T-cell (primary cell): ENCODE results near the gene TM9SF2. TPM values are rescaled to one million over a fixed set of nuclear protein-coding genes. Genes with fewer than 3 reads are reported as not detected.

Source experiments
- ATAC-seq, 4 experiments: fragments of 200-7000 bp in 3 of 4; fragments of 150-1000 bp in 1 of 4; cut with Tn5 transposase; replicated peaks in 1 of 4; 1 replicate in 3 of 4; 2 replicates in 1 of 4; pipeline ENCODE4 v1.10.0; 2021; ENCODE audit warnings: moderate library complexity in 3 of 4, mild to moderate bottlenecking in 2 of 4, moderate number of reproducible peaks in 1 of 4
- CTCF ChIA-PET, 2 donors: fragments of 300-600 bp; sonication (Branson Sonifier 250); formaldehyde crosslinking; loops; one replicate each; lab custom pipeline; 2022; ENCODE audit warnings: antibody characterized with exemption in 2 of 2; lab: Charles Lee
- POLR2A ChIA-PET, 2 donors: fragments of 300-600 bp; sonication (Branson Sonifier 250); formaldehyde crosslinking; loops; one replicate each; lab custom pipeline; 2022; ENCODE audit warnings: antibody characterized with exemption in 2 of 2; lab: Charles Lee
- DNase-seq, 35 experiments: peaks; one replicate each; pipeline versions ENCODE4 v3.0.0 to v3.0.0-alpha.2; 2013 to 2023
- H3K27ac ChIP-seq: one replicate; pipeline ENCODE4 v1.5.1; 2013; ENCODE audit warnings: low read length
- H3K27me3 ChIP-seq, 2 experiments: replicated peaks in 1 of 2; 1 replicate in 1 of 2; 2 replicates in 1 of 2; pipeline versions ENCODE4 v1.6.1 to v1.7.0; 2013; ENCODE audit warnings: low read length in 1 of 2, mixed read lengths in 1 of 2; ENCODE audit not compliant: control insufficient read depth in 2 of 2, insufficient read depth in 2 of 2; ENCODE audit errors: extremely low read depth in 1 of 2
- H3K36me3 ChIP-seq, 2 donors: 1 replicate in 1 of 2; 2 replicates in 1 of 2; pipeline versions ENCODE4 v1.6.1 to v1.7.0; 2013; ENCODE audit warnings: low read length in 1 of 2; ENCODE audit not compliant: control insufficient read depth in 2 of 2, insufficient read depth in 1 of 2; ENCODE audit errors: extremely low read depth in 1 of 2
- H3K4me1 ChIP-seq, 2 experiments: 1 replicate in 1 of 2; 2 replicates in 1 of 2; pipeline versions ENCODE4 v1.6.1 to v1.7.0; 2013; ENCODE audit warnings: low read length in 2 of 2, mixed read lengths in 1 of 2; ENCODE audit not compliant: insufficient read depth in 2 of 2, control insufficient read depth in 1 of 2; ENCODE audit errors: extremely low read depth in 1 of 2
- H3K4me3 ChIP-seq, 2 donors: 1 replicate in 1 of 2; 2 replicates in 1 of 2; pipeline versions ENCODE4 v1.5.1 to v1.7.0; 2013; ENCODE audit warnings: mild to moderate bottlenecking in 2 of 2, low read length in 1 of 2, moderate library complexity in 1 of 2; ENCODE audit not compliant: control insufficient read depth in 1 of 2; ENCODE audit errors: extremely low read depth in 1 of 2
- H3K9me3 ChIP-seq: 2 replicates; pipeline ENCODE4 v1.7.0; 2013
- H3K27ac Mint-ChIP-seq, 2 donors: one replicate each; pipeline ENCODE4 v1.8.0; 2020 to 2021; ENCODE audit warnings: mild to moderate bottlenecking in 2 of 2, mixed read lengths in 2 of 2
- H3K27me3 Mint-ChIP-seq, 2 donors: one replicate each; pipeline ENCODE4 v1.8.0; 2021 to 2022; ENCODE audit warnings: mixed read lengths in 2 of 2
- H3K36me3 Mint-ChIP-seq: one replicate; pipeline ENCODE4 v1.8.0; 2021; ENCODE audit warnings: mixed read lengths
- H3K4me1 Mint-ChIP-seq, 3 donors: one replicate each; pipeline ENCODE4 v1.8.0; 2020 to 2022; ENCODE audit warnings: mixed read lengths in 3 of 3, mild to moderate bottlenecking in 1 of 3
- H3K4me3 Mint-ChIP-seq, 3 donors: one replicate each; pipeline ENCODE4 v1.8.0; 2020 to 2022; ENCODE audit warnings: mild to moderate bottlenecking in 3 of 3, mixed read lengths in 3 of 3, moderate library complexity in 3 of 3
- H3K9me3 Mint-ChIP-seq, 3 donors: one replicate each; pipeline ENCODE4 v1.8.0; 2020 to 2022; ENCODE audit warnings: mixed read lengths in 3 of 3
- WGBS: methylation state at CpG from one replicate; pipeline ENCODE4 v1.1.5; 2013; ENCODE audit warnings: missing lambda C conversion rate; ENCODE audit not compliant: insufficient coverage; 5-methylcytosine and 5-hydroxymethylcytosine counted together
- total RNA-seq, 35 experiments: library from RNA in 6 of 35; stranded (reverse) in 6 of 35; fragments of 120-200 nt in 1 of 35; gene quantifications; one replicate each; pipeline versions ENCODE4 v1.2.1 to v1.2.4 and lab custom pipeline; 2013 to 2026

The TM9SF2 gene
- total RNA-seq, 5 donors from 2014 or later (not counting 1 experiment from before 2014, with no cell fraction given), result 43.2 to 54.0 (median 48.8) TPM

DNA sequence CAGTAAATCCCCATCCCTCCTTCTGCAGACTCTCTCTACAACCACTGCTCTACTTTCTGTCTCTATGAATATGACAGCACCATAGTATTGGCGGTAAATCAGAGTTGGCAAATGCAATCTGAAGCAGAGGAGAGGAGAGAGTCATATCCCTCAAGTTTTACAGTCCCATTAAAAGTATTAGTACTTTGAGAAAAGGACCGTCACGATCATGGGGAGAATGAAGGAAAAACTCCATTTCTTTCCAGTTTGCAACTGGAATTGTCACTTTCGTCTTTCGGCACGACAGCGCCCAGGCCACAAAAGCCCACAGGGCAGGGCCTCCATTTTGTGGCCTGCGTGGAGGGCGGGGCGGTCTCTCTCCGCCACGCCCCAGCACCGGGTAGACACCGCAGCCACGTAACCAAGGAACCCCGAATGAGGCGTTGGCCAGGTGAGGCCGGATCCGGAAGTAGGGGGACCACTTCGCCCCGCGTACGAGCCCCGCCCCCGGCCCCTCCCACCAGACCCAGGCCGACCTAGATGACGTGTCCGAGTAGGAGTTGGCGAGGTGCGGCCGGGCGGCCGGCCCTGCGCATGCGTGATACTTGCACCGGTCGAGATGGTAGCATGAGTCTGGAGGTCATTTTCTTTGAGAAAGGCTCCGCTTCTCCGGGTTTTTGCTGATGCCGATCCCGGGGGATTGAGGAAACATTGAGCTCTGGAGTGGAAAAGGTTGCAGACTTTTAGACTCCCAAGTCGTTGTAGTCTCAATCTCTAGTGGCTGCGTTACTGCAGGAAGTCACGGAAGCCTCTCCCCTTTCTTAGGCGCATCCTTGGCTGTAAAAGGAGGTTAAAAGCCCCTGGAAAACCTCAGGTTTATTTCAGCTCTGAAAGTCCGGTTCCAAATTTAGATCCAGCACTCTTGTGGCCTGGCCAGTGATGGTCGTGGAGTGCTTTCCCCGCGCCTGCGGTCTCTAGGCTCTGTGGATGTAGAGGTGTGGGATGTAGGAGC, 2.8 kb upstream of the TM9SF2 start:
- Mint-ChIP-seq H3K4me3 (peak overlapping the region; percentile 82 to 98 (median 91)), H3K9me3 (peaks cover 0 to 3% (median 0%) of the 10 kb centered on the region in 3 donors), H3K4me1 (peaks cover 74 to 89% (median 84%) of the 10 kb centered on the region in 3 donors), H3K36me3 (peaks cover 4% of the 10 kb centered on the region), H3K27me3 (no peaks in the 10 kb centered on the region), H3K27ac (peak overlapping the region; percentile 98 to 99)
- peaks cover 44 to 64% of the 10 kb centered on the region in 2 experiments for H3K4me1 ChIP-seq
- no peaks in the 10 kb centered on the region for H3K9me3 ChIP-seq
- DNase-seq (peak; percentile 87 to 97 (median 94)), ATAC-seq (peak; percentile 70 to 76 (median 73))
- CTCF ChIA-PET, result interaction anchor here in 1 of 2 donors (0.6 kb wide), 1 partner anchor 93 kb away, joined by 4 read pairs; no protein-coding TSS in a partner anchor
- peak overlapping the region; percentile 59 to 62 for H3K4me3 ChIP-seq
- POLR2A ChIA-PET, result interaction anchor here in 1 of 2 donors (0.7 kb wide), 1 partner anchor 132 kb away, joined by 4 read pairs; no protein-coding TSS in a partner anchor
- peak overlapping the region; percentile 93 for H3K27ac ChIP-seq
- H3K27me3 ChIP-seq, result no peaks in the 10 kb centered on the region
- no peaks in the 10 kb centered on the region for H3K36me3 ChIP-seq
- WGBS, result 3% methylated on average over 46 of the region's 50 CpGs

DNA sequence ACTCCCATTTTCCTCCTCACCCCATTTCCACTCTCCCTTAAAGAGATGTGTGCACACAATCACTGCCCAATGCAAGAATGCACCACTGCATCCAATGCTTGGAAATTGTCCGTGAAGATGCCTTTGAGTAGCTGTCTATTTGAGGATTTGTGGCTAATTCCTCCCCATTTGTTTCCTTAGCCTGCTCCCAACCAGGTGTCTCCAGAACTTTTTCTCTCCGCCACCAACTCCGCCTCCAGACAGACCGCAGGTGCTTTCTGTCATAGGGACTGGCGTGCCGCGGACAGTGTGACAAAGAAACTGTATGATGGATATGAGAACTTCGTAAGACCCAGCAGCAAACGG, 461 bp upstream of the TM9SF2 start:
- peak overlapping the region; percentile 86 for H3K27ac ChIP-seq
- peak overlapping the region; percentile 94 to 96 for H3K4me3 ChIP-seq
- H3K27me3 Mint-ChIP-seq, result no peaks in the 10 kb centered on the region
- H3K27ac Mint-ChIP-seq, result peak overlapping the region; percentile 95 to 96
- ChIA-PET POLR2A (interaction anchor here (0.6 to 0.7 kb wide), 2 partner anchors 144 to 182 kb away, joined by 3 to 5 read pairs; no protein-coding TSS in a partner anchor), CTCF (interaction anchor here (1.1 to 3.0 kb wide), 3 partner anchors 64 to 235 kb away, joined by 3 to 17 read pairs (median 3); no protein-coding TSS in a partner anchor)
- H3K4me3 Mint-ChIP-seq, result peak overlapping the region; percentile 96 to 98 (median 96)
- H3K4me1 ChIP-seq, result peaks cover 62 to 65% of the 10 kb centered on the region in 2 experiments
- H3K4me1 Mint-ChIP-seq, result peaks cover 78 to 89% (median 85%) of the 10 kb centered on the region in 3 donors
- ATAC-seq, result peak in 1 of 4 experiments; percentile 9
- no peaks in the 10 kb centered on the region for H3K36me3 Mint-ChIP-seq
- WGBS, result 0% methylated on average over 5 of the region's 9 CpGs
- peaks cover 0 to 3% (median 0%) of the 10 kb centered on the region in 3 donors for H3K9me3 Mint-ChIP-seq
- H3K27me3 ChIP-seq, result no peaks in the 10 kb centered on the region
- DNase-seq, result no peak
- H3K36me3 ChIP-seq, result no peaks in the 10 kb centered on the region
- H3K9me3 ChIP-seq, result no peaks in the 10 kb centered on the region

DNA sequence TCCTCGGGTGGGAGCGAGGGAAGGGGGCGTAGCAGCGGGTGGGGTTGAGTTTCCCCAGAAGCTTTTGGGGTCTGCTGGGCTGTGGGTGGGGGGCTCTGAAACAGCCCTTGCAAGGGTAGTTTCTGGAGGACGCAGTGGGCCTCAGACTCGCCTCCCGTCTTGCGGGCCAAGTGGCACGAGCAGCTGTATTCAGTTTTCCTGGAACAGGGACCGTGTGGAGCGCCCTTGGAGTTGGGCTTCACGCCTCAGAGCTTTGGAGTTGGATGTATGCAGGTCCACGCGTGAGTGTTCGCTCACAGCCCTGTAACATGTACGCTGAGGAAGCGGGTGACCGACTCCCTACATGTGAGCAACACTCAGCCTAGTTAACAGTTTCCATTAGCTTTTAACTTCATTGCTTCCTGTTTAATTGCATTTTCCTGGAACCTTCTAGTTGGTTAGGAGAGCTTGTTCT, 603 bp downstream of the TM9SF2 start:
- H3K9me3 Mint-ChIP-seq, result peaks cover 0 to 3% (median 0%) of the 10 kb centered on the region in 3 donors
- Histone ChIP-seq H3K9me3 (no peaks in the 10 kb centered on the region), H3K36me3 (no peaks in the 10 kb centered on the region), H3K4me3 (peak overlapping the region; percentile 94 to 96), H3K4me1 (peaks cover 58 to 63% of the 10 kb centered on the region in 2 experiments), H3K27ac (peak overlapping the region; percentile 86), H3K27me3 (no peaks in the 10 kb centered on the region)
- WGBS, result 0% methylated on average over 11 of the region's 18 CpGs
- peak overlapping the region; percentile 96 to 98 (median 96) for H3K4me3 Mint-ChIP-seq
- ATAC-seq (no peak), DNase-seq (peak in 7 of 35 experiments; percentile 7 to 41 (median 12))
- H3K36me3 Mint-ChIP-seq, result peaks cover 3% of the 10 kb centered on the region
- H3K4me1 Mint-ChIP-seq, result peaks cover 78 to 89% (median 86%) of the 10 kb centered on the region in 3 donors
- H3K27me3 Mint-ChIP-seq, result no peaks in the 10 kb centered on the region
- peak overlapping the region; percentile 95 to 96 for H3K27ac Mint-ChIP-seq
- POLR2A ChIA-PET, result interaction anchor here (0.6 to 1.3 kb wide), 3 partner anchors 12 to 145 kb away, joined by 3 to 5 read pairs (median 3); no protein-coding TSS in a partner anchor
- CTCF ChIA-PET, result interaction anchor here (1.1 to 3.0 kb wide), 8 partner anchors 55 to 236 kb away, joined by 3 to 17 read pairs (median 4); no protein-coding TSS in a partner anchor

DNA sequence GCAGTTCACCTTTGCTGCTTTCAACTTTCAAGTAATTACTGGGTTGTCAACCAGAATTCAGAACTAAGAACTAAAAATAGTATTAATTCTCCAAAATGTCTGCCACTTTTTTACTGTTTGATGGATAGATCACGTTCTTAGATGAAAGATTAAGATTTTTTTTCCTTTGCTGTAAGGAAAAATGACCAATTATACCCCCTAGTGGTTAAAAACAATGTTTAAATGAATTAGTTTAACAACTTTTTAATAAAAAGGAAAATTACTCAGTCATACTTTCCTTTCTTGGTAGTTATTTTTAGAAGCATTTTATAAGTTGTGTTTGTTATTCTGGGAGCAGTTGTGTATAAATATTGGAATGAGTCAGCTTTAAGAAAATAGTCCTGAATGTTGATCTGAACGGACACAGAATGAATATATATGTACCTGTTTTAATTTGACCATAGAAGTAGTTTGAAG, 4.6 kb downstream of the TM9SF2 start:
- POLR2A ChIA-PET, result no interaction called here
- Histone ChIP-seq H3K27ac (no peak overlapping the region), H3K27me3 (no peaks in the 10 kb centered on the region), H3K4me1 (peaks cover 33 to 49% of the 10 kb centered on the region in 2 experiments), H3K4me3 (no peak overlapping the region), H3K36me3 (peaks cover 0 to 30% of the 10 kb centered on the region in 2 donors), H3K9me3 (no peaks in the 10 kb centered on the region)
- no peak for ATAC-seq
- Mint-ChIP-seq H3K27ac (peak overlapping the region in 1 of 2 donors; percentile 19), H3K27me3 (no peaks in the 10 kb centered on the region), H3K36me3 (peaks cover 29% of the 10 kb centered on the region), H3K4me1 (peaks cover 82 to 90% (median 82%) of the 10 kb centered on the region in 3 donors), H3K4me3 (peak overlapping the region; percentile 13 to 98 (median 18)), H3K9me3 (peaks cover 0 to 5% (median 0%) of the 10 kb centered on the region in 3 donors)
- WGBS, result 57% methylated on average over 1 of the region's 2 CpGs
- CTCF ChIA-PET, result interaction anchor here (0.6 to 2.2 kb wide), 19 partner anchors 10 to 1462 kb away, joined by 3 to 12 read pairs (median 4); no protein-coding TSS in a partner anchor
- peak in 1 of 35 experiments; percentile 47 for DNase-seq

DNA sequence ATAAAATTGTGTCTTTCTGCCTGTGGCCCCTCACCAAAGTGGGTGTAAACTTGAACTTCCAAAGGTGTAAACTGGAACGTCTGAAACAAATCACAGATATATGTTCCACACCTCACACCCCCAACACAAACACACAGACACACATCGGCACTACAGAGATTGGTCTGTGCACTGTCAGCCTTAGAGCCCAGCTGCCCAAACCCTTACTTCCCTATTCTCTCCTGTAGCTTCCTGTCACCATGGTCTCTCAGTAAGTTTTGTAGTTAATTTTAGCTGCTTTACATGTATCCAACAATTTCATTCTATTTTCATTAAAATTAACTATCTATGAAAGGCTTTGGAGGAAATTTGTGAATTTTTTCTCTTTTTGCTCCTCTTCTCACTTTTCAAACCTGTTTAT, 5.4 kb downstream of the TM9SF2 start:
- no peak overlapping the region for H3K4me3 ChIP-seq
- ATAC-seq (no peak), DNase-seq (no peak)
- H3K27me3 ChIP-seq, result no peaks in the 10 kb centered on the region
- Mint-ChIP-seq H3K27me3 (no peaks in the 10 kb centered on the region), H3K36me3 (peaks cover 36% of the 10 kb centered on the region), H3K9me3 (peaks cover 0 to 5% (median 0%) of the 10 kb centered on the region in 3 donors), H3K27ac (peak overlapping the region in 1 of 2 donors; percentile 39), H3K4me3 (peak overlapping the region in 1 of 3 donors; percentile 36), H3K4me1 (peaks cover 85 to 90% (median 85%) of the 10 kb centered on the region in 3 donors)
- H3K27ac ChIP-seq, result no peak overlapping the region
- ChIA-PET CTCF (interaction anchor here (0.6 to 2.2 kb wide), 10 partner anchors 10 to 237 kb away, joined by 3 to 8 read pairs (median 3); no protein-coding TSS in a partner anchor), POLR2A (interaction anchor here in 1 of 2 donors (0.6 kb wide), 1 partner anchor 64 kb away, joined by 3 read pairs; no protein-coding TSS in a partner anchor)
- WGBS, result 67% methylated on average over 1 of the region's 2 CpGs
- peaks cover 30 to 53% of the 10 kb centered on the region in 2 experiments for H3K4me1 ChIP-seq
- H3K36me3 ChIP-seq, result peaks cover 0 to 30% of the 10 kb centered on the region in 2 donors
- H3K9me3 ChIP-seq, result no peaks in the 10 kb centered on the region
